ENCODE measurements around the gene ELMO2. TPM values are rescaled to one million over a fixed set of nuclear protein-coding genes. Genes with fewer than 3 reads are reported as not detected.

ELMO2 gene
- total RNA-seq, 1 donor from 2014 or later, result 53.3 TPM

- H3K36me3 Mint-ChIP-seq, result peaks cover 43% of the 10 kb centered on the region
- H3K4me1 ChIP-seq, result peaks cover 4% of the 10 kb centered on the region
- TF ChIP-seq CTCF (IDR thresholded peaks at IDR 0.05) (no peak), EZH2 (IDR thresholded peaks at IDR 0.05) (no peak), EZH2phosphoT487 (IDR thresholded peaks at IDR 0.05) (no peak)
- H4K20me1 ChIP-seq (ENCODE audit: low read depth), result peaks cover 5% of the 10 kb centered on the region
- no peaks in the 10 kb centered on the region for H3K9me3 ChIP-seq (ENCODE audit: low read depth)
- no peak overlapping the region for H3K4me3 ChIP-seq
- no peak overlapping the region for H3K4me2 ChIP-seq
- H2AFZ ChIP-seq (replicated peaks), result no peak overlapping the region
- H3K27me3 ChIP-seq, result no peaks in the 10 kb centered on the region
- no peaks in the 10 kb centered on the region for H3K9me3 Mint-ChIP-seq
- peaks cover 19% of the 10 kb centered on the region for H3F3A ChIP-seq (ENCODE audit: low read depth)
- peaks cover 15% of the 10 kb centered on the region for H3K4me1 Mint-ChIP-seq
- H3K4me3 Mint-ChIP-seq, result no peak overlapping the region
- no peak overlapping the region for H3K27ac Mint-ChIP-seq
- peaks cover 3% of the 10 kb centered on the region for H3K36me3 ChIP-seq
- H3K27ac ChIP-seq, result no peak overlapping the region
- no peak overlapping the region for H3K9ac ChIP-seq
- no peaks in the 10 kb centered on the region for H3K27me3 Mint-ChIP-seq (ENCODE audit: insufficient read depth, low read depth)
- no peak for DNase-seq (ENCODE audit: low spot score)
- peaks cover 6% of the 10 kb centered on the region for H3K79me2 ChIP-seq (ENCODE audit: low read depth)
Observed at GRCh38 chr20:46367967-46368901, 38.2 kb downstream of the ELMO2 start.

GRCh38 chr20:46367234-46367633 is 39.2 kb downstream of the ELMO2 start:
- Histone ChIP-seq H3K27ac (no peak overlapping the region), H3K9me3 (ENCODE audit: low read depth) (no peaks in the 10 kb centered on the region), H3K4me1 (peaks cover 4% of the 10 kb centered on the region), H3K4me2 (no peak overlapping the region), H3K36me3 (peaks cover 3% of the 10 kb centered on the region), H3K79me2 (ENCODE audit: low read depth) (peaks cover 16% of the 10 kb centered on the region), H3K27me3 (no peaks in the 10 kb centered on the region), H2AFZ (replicated peaks) (no peak overlapping the region), H3F3A (ENCODE audit: low read depth) (peaks cover 19% of the 10 kb centered on the region), H3K4me3 (no peak overlapping the region), H3K9ac (no peak overlapping the region), H4K20me1 (ENCODE audit: low read depth) (peaks cover 9% of the 10 kb centered on the region)
- TF ChIP-seq EZH2 (IDR thresholded peaks at IDR 0.05) (no peak), EZH2phosphoT487 (IDR thresholded peaks at IDR 0.05) (no peak), CTCF (IDR thresholded peaks at IDR 0.05) (no peak)
- DNase-seq (ENCODE audit: low spot score), result no peak
- Mint-ChIP-seq H3K36me3 (peaks cover 37% of the 10 kb centered on the region), H3K27me3 (ENCODE audit: insufficient read depth, low read depth) (no peaks in the 10 kb centered on the region), H3K27ac (no peak overlapping the region), H3K9me3 (no peaks in the 10 kb centered on the region), H3K4me1 (peaks cover 18% of the 10 kb centered on the region), H3K4me3 (no peak overlapping the region)

GRCh38 chr20:46366826-46367225 is 39.6 kb downstream of the ELMO2 start:
- no peaks in the 10 kb centered on the region for H3K9me3 Mint-ChIP-seq
- peaks cover 3% of the 10 kb centered on the region for H3K36me3 ChIP-seq
- no peak overlapping the region for H3K4me2 ChIP-seq
- H3K36me3 Mint-ChIP-seq, result peaks cover 34% of the 10 kb centered on the region
- H3K27me3 Mint-ChIP-seq (ENCODE audit: insufficient read depth, low read depth), result no peaks in the 10 kb centered on the region
- no peak overlapping the region for H3K4me3 Mint-ChIP-seq
- no peak for DNase-seq (ENCODE audit: low spot score)
- H3K79me2 ChIP-seq (ENCODE audit: low read depth), result peaks cover 20% of the 10 kb centered on the region
- no peak overlapping the region for H3K27ac Mint-ChIP-seq
- no peaks in the 10 kb centered on the region for H3K9me3 ChIP-seq (ENCODE audit: low read depth)
- H3K4me3 ChIP-seq, result no peak overlapping the region
- TF ChIP-seq EZH2phosphoT487 (IDR thresholded peaks at IDR 0.05), result no peak
- TF ChIP-seq EZH2 (IDR thresholded peaks at IDR 0.05), result no peak
- TF ChIP-seq CTCF (IDR thresholded peaks at IDR 0.05), result no peak
- H3F3A ChIP-seq (ENCODE audit: low read depth), result peaks cover 19% of the 10 kb centered on the region
- H3K27me3 ChIP-seq, result no peaks in the 10 kb centered on the region
- H3K4me1 ChIP-seq, result peaks cover 4% of the 10 kb centered on the region
- peaks cover 20% of the 10 kb centered on the region for H3K4me1 Mint-ChIP-seq
- H2AFZ ChIP-seq (replicated peaks), result no peak overlapping the region
- H3K27ac ChIP-seq, result no peak overlapping the region
- H3K9ac ChIP-seq, result no peak overlapping the region
- H4K20me1 ChIP-seq (ENCODE audit: low read depth), result peaks cover 9% of the 10 kb centered on the region

All from neural progenitor cell (in vitro differentiated cells).